ENCODE data around the gene ZNF205. TPM values are rescaled to one million over a fixed set of nuclear protein-coding genes. Genes with fewer than 3 reads are reported as not detected.

The ZNF205 gene
- total and polyA plus RNA-seq, 2 of the 8 experiments (the other 6 are each of a cell fraction or from before 2014, with no cell fraction given) = 19.1 to 19.9 TPM

DNA sequence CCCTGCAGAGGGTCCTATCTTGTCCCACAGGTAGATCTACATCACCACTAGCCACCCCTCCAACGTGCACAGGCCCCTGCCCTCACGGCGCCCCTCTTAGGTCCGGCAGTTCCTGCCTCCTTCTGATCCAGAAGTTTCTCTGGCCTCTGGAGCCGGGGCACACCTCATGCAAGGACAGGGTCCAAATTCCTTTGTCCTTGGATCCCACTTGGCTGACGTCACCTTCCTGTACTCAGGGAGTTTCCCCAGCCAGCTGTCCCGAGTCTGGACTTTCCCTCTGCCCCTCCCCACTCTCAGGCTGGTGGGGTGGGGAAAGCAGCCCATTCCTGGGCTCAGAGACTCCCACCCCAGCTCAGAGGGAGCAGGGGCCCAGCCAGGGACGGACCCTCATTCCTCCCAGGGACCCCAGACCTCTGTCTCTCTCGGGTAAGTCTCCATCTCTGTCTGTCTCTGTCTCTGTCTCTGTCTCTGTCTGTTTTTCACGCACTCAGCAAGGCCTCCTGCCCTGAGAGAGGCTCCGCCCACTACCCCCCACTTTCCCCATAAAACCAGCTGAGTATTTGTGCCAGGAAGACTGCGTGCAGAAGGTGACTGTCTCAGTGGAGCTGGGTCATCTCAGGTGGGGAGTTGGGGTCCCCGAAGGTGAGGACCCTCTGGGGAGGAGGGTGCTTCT is 47.2 kb upstream of the ZNF205 start, which contains the start of gene IL32:
TSS of gene IL32 (plus strand) at position 572 of the 673 bp plus-strand sequence. CDS start 172 bp downstream, outside the sequence.
- no peak within 1 kb of the TSS for H3K4me2 ChIP-seq (ENCODE audit: insufficient read depth in 1 of 2, low read depth in 2 of 2, low read length in 2 of 2)
- H3K36me3 ChIP-seq (ENCODE audit: control insufficient read depth in 2 of 4, insufficient read depth in 4 of 4, low read length in 3 of 4) = no peaks in the 10 kb centered on the region
- no peaks in the 10 kb centered on the region for H3K79me2 ChIP-seq (ENCODE audit: control insufficient read depth in 1 of 2, insufficient read depth in 2 of 2, low read length in 2 of 2)
- 0 out of 2 replicates have a peak within 1 kb of the TSS, but pooled peaks have one; percentile 32 for H2BK20ac ChIP-seq (ENCODE audit: low read length)
- FAIRE-seq = no peak
- ChIA-PET CTCF (ENCODE audit: partially characterized antibody) (interaction anchor here (0.6 to 8.3 kb wide), 10 partner anchors 11 to 64 kb away, joined by 3 to 76 read pairs (median 4); no protein-coding TSS in a partner anchor), POLR2A (ENCODE audit: partially characterized antibody) (interaction anchor here (0.6 to 12.7 kb wide), 11 partner anchors 10 to 61 kb away, joined by 3 to 140 read pairs (median 3); partner anchors contain the start of genes CLDN9 and ZSCAN10)
- peak within 1 kb of the TSS; percentile 44; the same call in 1 of the 2 replicates for H2BK5ac ChIP-seq (ENCODE audit: low read depth, low read length)
- 0 out of 2 replicates have a peak within 1 kb of the TSS, but pooled peaks have one; percentile 67 for H2BK15ac ChIP-seq (ENCODE audit: low read length)
- no peak within 1 kb of the TSS for H3K9ac ChIP-seq (replicated peaks in 1 of 4; ENCODE audit: extremely low read depth in 1 of 4, low read depth in 3 of 4, low read length in 3 of 4)
- 88% methylated on average over 13 of the region's 13 CpGs; no CpG with 5 or more reads in 1 of the 2 experiments for WGBS, 2 experiments (ENCODE audit: extremely low coverage in 1 of 2, insufficient coverage in 1 of 2, insufficient read length in 1 of 2, insufficient replicate concordance in 2 of 2, low coverage in 1 of 2, low lambda C conversion rate in 2 of 2, missing lambda C conversion rate in 1 of 2)
- H2AFZ ChIP-seq (ENCODE audit: low read length) = no peak within 1 kb of the TSS
- H3K4me1 ChIP-seq (replicated peaks in 1 of 4; ENCODE audit: control insufficient read depth in 3 of 4, insufficient read depth in 4 of 4, low read length in 3 of 4) = peaks cover 0 to 3% (median 1%) of the 10 kb centered on the region in 4 experiments; a peak in 2 of 7 replicates
- no peak within 1 kb of the TSS for H3K56ac ChIP-seq (replicated peaks; ENCODE audit: insufficient read length, low read depth, low read length)
- no peaks in the 10 kb centered on the region for H3K23me2 ChIP-seq (ENCODE audit: low read depth, low read length)
- no peaks in the 10 kb centered on the region for H3K9me3 ChIP-seq (ENCODE audit: insufficient read depth in 2 of 2, low read depth in 1 of 2, low read length in 1 of 2)
- no peak within 1 kb of the TSS for H3K23ac ChIP-seq (ENCODE audit: insufficient read length)
- H3K27ac ChIP-seq (ENCODE audit: low read depth, low read length) = peak within 1 kb of the TSS; percentile 23; the same call in 1 of the 2 replicates
- no peak within 1 kb of the TSS for H3K4ac ChIP-seq (replicated peaks; ENCODE audit: insufficient read length, low read depth, low read length)
- H4K8ac ChIP-seq (ENCODE audit: extremely low read depth, insufficient read depth, low read length) = no peak within 1 kb of the TSS; the same call in none of the 2 replicates
- no peaks in the 10 kb centered on the region for H3K79me1 ChIP-seq (ENCODE audit: low read depth, low read length)
- no peaks in the 10 kb centered on the region for H3K27me3 ChIP-seq (replicated peaks in 1 of 4; ENCODE audit: control insufficient read depth in 3 of 4, extremely low read depth in 1 of 4, insufficient read depth in 3 of 4, low read length in 3 of 4)
- H4K5ac ChIP-seq (ENCODE audit: insufficient read length, low read depth, low read length) = no peak within 1 kb of the TSS
- peak within 1 kb of the TSS; percentile 71 for H3K18ac ChIP-seq (ENCODE audit: extremely low read depth, low read length)
- no peaks in the 10 kb centered on the region for H4K20me1 ChIP-seq (replicated peaks in 1 of 2; ENCODE audit: control insufficient read depth in 1 of 2, insufficient read depth in 2 of 2, low read length in 2 of 2)
- H2BK120ac ChIP-seq (replicated peaks; ENCODE audit: low read depth, low read length) = no peak within 1 kb of the TSS
- no peak within 1 kb of the TSS for H3K14ac ChIP-seq (ENCODE audit: insufficient read length)
- no peak within 1 kb of the TSS for H4K91ac ChIP-seq (replicated peaks; ENCODE audit: insufficient read length, low read length)
- H2AK5ac ChIP-seq (ENCODE audit: low read depth, low read length) = 0 out of 2 replicates have a peak within 1 kb of the TSS, but pooled peaks have one; percentile 39
- H3K4me3 ChIP-seq (ENCODE audit: extremely low read depth in 1 of 4, insufficient read depth in 2 of 4, low read depth in 3 of 4, low read length in 4 of 4) = no peak within 1 kb of the TSS
- DNase-seq (ENCODE audit: low read depth in 1 of 2, low spot score in 2 of 2) = no peak
- peak within 1 kb of the TSS; percentile 94; the same call in 1 of the 2 replicates for H2BK12ac ChIP-seq (ENCODE audit: low read depth, low read length)
- no peak for TF ChIP-seq TCF12 (IDR thresholded peaks at IDR 0.05; ENCODE audit: low read depth, low read length)
- TF ChIP-seq RAD21 (IDR thresholded peaks at IDR 0.05 in 1 of 2, conservative IDR thresholded peaks at IDR 0.05 in 1 of 2; ENCODE audit: low read depth in 2 of 2, low read length in 2 of 2) = no peak
- TF ChIP-seq, protein P1, sequence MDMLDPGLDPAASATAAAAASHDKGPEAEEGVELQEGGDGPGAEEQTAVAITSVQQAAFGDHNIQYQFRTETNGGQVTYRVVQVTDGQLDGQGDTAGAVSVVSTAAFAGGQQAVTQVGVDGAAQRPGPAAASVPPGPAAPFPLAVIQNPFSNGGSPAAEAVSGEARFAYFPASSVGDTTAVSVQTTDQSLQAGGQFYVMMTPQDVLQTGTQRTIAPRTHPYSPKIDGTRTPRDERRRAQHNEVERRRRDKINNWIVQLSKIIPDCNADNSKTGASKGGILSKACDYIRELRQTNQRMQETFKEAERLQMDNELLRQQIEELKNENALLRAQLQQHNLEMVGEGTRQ (IDR thresholded peaks at IDR 0.05; ENCODE audit: low read length) = no peak
- no peak for TF ChIP-seq SP1 (IDR thresholded peaks at IDR 0.05; ENCODE audit: low read depth, low read length)
- no peak for TF ChIP-seq JUN (IDR thresholded peaks at IDR 0.05; ENCODE audit: low read depth, low read length)
- TF ChIP-seq RNF2 (IDR thresholded peaks at IDR 0.05; ENCODE audit: borderline replicate concordance, low read depth, low read length, missing control alignments, poor library complexity, severe bottlenecking) = no peak
- no peak for TF ChIP-seq SRF (IDR thresholded peaks at IDR 0.05; ENCODE audit: low read depth, low read length)

All from H1 (cell line).